HepG2 (cell line): ENCODE measurements around the gene BPHL. TPM values are rescaled to one million over a fixed set of nuclear protein-coding genes. Genes with fewer than 3 reads are reported as not detected.

Source experiments
- DNMT1 ChIP-seq: sonication (generic); formaldehyde crosslinking; IDR thresholded peaks from 2 replicates; pipeline ENCODE4 v1.5.1; 2020; ENCODE audit warnings: mild to moderate bottlenecking, missing genetic modification reagents
- EP300 ChIP-seq, 3 experiments: sonication (generic) in 1 of 3; formaldehyde crosslinking in 1 of 3; IDR thresholded peaks; 2 replicates each; pipeline versions ENCODE4 v1.5.1 to v1.6.1; 2011 to 2020; ENCODE audit warnings: low read depth in 2 of 3, low read length in 2 of 3, borderline replicate concordance in 1 of 3, improper control_type of control experiment in 1 of 3, mild to moderate bottlenecking in 1 of 3, missing genetic modification reagents in 1 of 3, moderate library complexity in 1 of 3
- FOXC1 ChIP-seq: sonication (generic); formaldehyde crosslinking; IDR thresholded peaks from 2 replicates; pipeline ENCODE4 v1.8.0; 2022; ENCODE audit warnings: mild to moderate bottlenecking, missing genetic modification reagents, borderline replicate concordance
- JUN ChIP-seq: sonication (generic); formaldehyde crosslinking; IDR thresholded peaks from 2 replicates; pipeline ENCODE4 v1.4.0; 2020; ENCODE audit warnings: mild to moderate bottlenecking, missing genetic modification reagents
- NFIC ChIP-seq: IDR thresholded peaks from 2 replicates; pipeline ENCODE4 v1.6.1; 2012; ENCODE audit warnings: mild to moderate bottlenecking, low read length, inconsistent platforms
- PHB2 ChIP-seq: fragments of 450-650 bp; IDR thresholded peaks from 2 replicates; pipeline ENCODE4 v1.6.1; 2018; ENCODE audit not compliant: partially characterized antibody
- PHF8 ChIP-seq: sonication (generic); formaldehyde crosslinking; IDR thresholded peaks from 2 replicates; pipeline ENCODE4 v1.5.0; 2020; ENCODE audit warnings: missing genetic modification reagents
- ZFP36L2 ChIP-seq: sonication (generic); formaldehyde crosslinking; IDR thresholded peaks from 2 replicates; pipeline ENCODE4 v1.4.0; 2020; ENCODE audit warnings: missing genetic modification reagents
- ZNF382 ChIP-seq: sonication (generic); formaldehyde crosslinking; IDR thresholded peaks from 2 replicates; pipeline ENCODE4 v1.5.0; 2020; ENCODE audit warnings: missing genetic modification reagents, mild to moderate bottlenecking, borderline replicate concordance
- ZNF619 ChIP-seq: sonication (generic); formaldehyde crosslinking; IDR thresholded peaks from 2 replicates; pipeline ENCODE4 v1.4.0; 2020; ENCODE audit warnings: mild to moderate bottlenecking, missing genetic modification reagents
- ZSCAN20 ChIP-seq: sonication (generic); formaldehyde crosslinking; IDR thresholded peaks from 2 replicates; pipeline ENCODE4 v1.4.0; 2020; ENCODE audit warnings: missing genetic modification reagents, mild to moderate bottlenecking, borderline replicate concordance
- ZSCAN29 ChIP-seq: sonication (generic); formaldehyde crosslinking; conservative IDR thresholded peaks from 2 replicates; pipeline ENCODE4 v1.4.0; 2020; ENCODE audit warnings: mild to moderate bottlenecking, missing genetic modification reagents
- polyA plus RNA-seq, 8 experiments: library from polyadenylated mRNA; depleted of rRNA in 3 of 8; stranded (reverse) in 7 of 8; unstranded in 1 of 8; fragments of >200 nt; fragmentation: Illumina TruSeq in 4 of 8; extraction: Trizol in 4 of 8; gene quantifications; 2 replicates each; pipeline versions ENCODE4 v1.2.1 to v1.2.3, GENCODE V29; 2011 to 2016; ENCODE audit warnings: low read depth in 4 of 8, missing spikeins in 1 of 8, mixed read lengths in 1 of 8; ENCODE audit not compliant: insufficient read depth in 1 of 8
- total RNA-seq, 5 experiments: library from RNA; depleted of rRNA; stranded (reverse); fragments of >200 nt; fragmentation: Illumina TruSeq; extraction: Trizol; gene quantifications; 2 replicates each; pipeline ENCODE4 v1.2.3, GENCODE V29; 2016; ENCODE audit warnings: low read depth in 1 of 5
- TF ChIP-seq, protein P1 (sequence below): IDR thresholded peaks from 2 replicates; pipeline ENCODE4 v1.6.1; 2016; ENCODE audit warnings: missing genetic modification reagents, missing compliant biosample characterization
- TF ChIP-seq, protein P2 (sequence below): sonication (generic); formaldehyde crosslinking; conservative IDR thresholded peaks from 2 replicates; pipeline ENCODE4 v1.4.0; 2020; ENCODE audit warnings: missing genetic modification reagents
- TF ChIP-seq, protein P3 (sequence below): sonication (generic); formaldehyde crosslinking; IDR thresholded peaks from 2 replicates; pipeline ENCODE4 v1.8.0; 2022; ENCODE audit warnings: mild to moderate bottlenecking, missing genetic modification reagents
- TF ChIP-seq, protein P4 (sequence below): sonication (generic); formaldehyde crosslinking; IDR thresholded peaks from 2 replicates; pipeline ENCODE4 v1.5.0; 2020; ENCODE audit warnings: missing genetic modification reagents
- TF ChIP-seq, protein P5 (sequence below), 2 experiments: sonication (generic) in 1 of 2; formaldehyde crosslinking in 1 of 2; IDR thresholded peaks; 2 replicates each; pipeline versions ENCODE4 v1.4.0 to v1.6.1; 2016 to 2020; ENCODE audit warnings: borderline replicate concordance in 1 of 2, low read depth in 1 of 2, mild to moderate bottlenecking in 1 of 2, missing genetic modification reagents in 1 of 2
- TF ChIP-seq, protein P6 (sequence below): sonication (generic); formaldehyde crosslinking; IDR thresholded peaks from 2 replicates; pipeline ENCODE4 v1.5.0; 2020; ENCODE audit warnings: missing genetic modification reagents

BPHL gene
- total and polyA plus RNA-seq, 2 of the 13 experiments (the other 11 are each of a cell fraction or from before 2014, with no cell fraction given) = 37.8 to 39.5 TPM

DNA sequence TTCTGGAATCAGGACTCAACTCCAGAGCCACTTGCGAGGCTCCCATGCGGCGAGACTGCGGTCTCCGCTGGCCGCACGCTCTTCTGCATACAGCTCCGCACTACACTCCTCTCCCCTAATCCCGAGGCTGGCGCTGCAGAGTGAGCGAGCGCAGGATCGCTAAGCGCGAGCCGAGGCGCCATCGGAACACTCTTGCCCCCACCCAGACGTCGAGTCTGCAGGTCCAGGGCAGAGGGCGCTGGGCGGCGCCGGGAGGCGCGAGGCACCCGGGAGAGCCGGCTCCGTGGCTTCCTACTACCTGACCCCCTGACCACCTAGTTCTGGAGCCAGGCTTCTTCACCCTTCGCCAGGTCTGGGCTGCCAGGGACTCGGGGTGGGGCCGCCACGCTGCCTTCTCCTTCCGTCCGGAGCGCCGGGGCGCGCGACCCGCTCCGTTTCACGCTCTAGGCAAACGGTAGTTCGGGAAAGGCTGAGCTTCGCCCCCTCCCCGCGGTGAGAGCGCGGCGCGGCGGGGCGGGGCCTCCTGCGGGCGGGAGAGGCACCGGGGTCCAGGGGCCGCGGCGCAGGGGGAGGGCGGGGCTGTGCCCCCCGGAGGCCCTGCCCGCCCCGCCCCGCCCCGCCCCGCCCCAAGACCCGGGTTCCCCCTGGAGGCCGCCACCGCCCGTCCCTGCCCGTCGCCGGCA is 44.2 kb downstream of the BPHL start (continued):
- TF ChIP-seq EP300 (IDR thresholded peaks at IDR 0.05; ENCODE audit: low read depth in 2 of 2, low read length in 2 of 2) (no peak; a peak in 1 of 4 replicates), EP300 (CRISPR knock-in tag; IDR thresholded peaks at IDR 0.05; ENCODE audit: borderline replicate concordance) (peak; percentile 57), PHF8 (CRISPR knock-in tag) (peak; percentile 83; the same call in 1 of the 2 replicates), ZNF619 (CRISPR knock-in tag) (0 out of 2 replicates have a peak, but pooled peaks have one; percentile 57), PHB2 (no peak), ZNF382 (no peak), JUN (0 out of 2 replicates have a peak, but pooled peaks have one; percentile 39), FOXC1 (CRISPR knock-in tag) (peak; percentile 87; the same call in 1 of the 2 replicates), NFIC (no peak), ZFP36L2 (CRISPR knock-in tag) (no peak), ZSCAN20 (CRISPR knock-in tag) (no peak; the same call in 1 of the 2 replicates), ZSCAN29 (CRISPR knock-in tag) (no peak; the same call in 1 of the 2 replicates), DNMT1 (CRISPR knock-in tag) (no peak)
- TF ChIP-seq, protein P1, sequence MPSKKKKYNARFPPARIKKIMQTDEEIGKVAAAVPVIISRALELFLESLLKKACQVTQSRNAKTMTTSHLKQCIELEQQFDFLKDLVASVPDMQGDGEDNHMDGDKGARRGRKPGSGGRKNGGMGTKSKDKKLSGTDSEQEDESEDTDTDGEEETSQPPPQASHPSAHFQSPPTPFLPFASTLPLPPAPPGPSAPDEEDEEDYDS (CRISPR knock-in tag) = peak; percentile 44; the same call in 1 of the 2 replicates
- TF ChIP-seq, protein P2, sequence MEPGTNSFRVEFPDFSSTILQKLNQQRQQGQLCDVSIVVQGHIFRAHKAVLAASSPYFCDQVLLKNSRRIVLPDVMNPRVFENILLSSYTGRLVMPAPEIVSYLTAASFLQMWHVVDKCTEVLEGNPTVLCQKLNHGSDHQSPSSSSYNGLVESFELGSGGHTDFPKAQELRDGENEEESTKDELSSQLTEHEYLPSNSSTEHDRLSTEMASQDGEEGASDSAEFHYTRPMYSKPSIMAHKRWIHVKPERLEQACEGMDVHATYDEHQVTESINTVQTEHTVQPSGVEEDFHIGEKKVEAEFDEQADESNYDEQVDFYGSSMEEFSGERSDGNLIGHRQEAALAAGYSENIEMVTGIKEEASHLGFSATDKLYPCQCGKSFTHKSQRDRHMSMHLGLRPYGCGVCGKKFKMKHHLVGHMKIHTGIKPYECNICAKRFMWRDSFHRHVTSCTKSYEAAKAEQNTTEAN (CRISPR knock-in tag) = peak; percentile 80
- TF ChIP-seq, protein P3, sequence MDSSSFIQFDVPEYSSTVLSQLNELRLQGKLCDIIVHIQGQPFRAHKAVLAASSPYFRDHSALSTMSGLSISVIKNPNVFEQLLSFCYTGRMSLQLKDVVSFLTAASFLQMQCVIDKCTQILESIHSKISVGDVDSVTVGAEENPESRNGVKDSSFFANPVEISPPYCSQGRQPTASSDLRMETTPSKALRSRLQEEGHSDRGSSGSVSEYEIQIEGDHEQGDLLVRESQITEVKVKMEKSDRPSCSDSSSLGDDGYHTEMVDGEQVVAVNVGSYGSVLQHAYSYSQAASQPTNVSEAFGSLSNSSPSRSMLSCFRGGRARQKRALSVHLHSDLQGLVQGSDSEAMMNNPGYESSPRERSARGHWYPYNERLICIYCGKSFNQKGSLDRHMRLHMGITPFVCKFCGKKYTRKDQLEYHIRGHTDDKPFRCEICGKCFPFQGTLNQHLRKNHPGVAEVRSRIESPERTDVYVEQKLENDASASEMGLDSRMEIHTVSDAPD = no peak
- TF ChIP-seq, protein P4, sequence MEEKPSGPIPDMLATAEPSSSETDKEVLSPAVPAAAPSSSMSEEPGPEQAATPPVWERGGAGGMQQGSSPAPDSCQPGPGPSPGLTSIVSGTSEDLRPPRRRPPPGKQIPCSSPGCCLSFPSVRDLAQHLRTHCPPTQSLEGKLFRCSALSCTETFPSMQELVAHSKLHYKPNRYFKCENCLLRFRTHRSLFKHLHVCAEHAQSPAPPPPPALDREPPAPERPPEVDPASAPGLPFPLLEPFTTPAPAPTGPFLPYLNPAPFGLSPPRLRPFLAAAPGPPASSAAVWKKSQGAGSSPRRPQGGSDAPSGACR (CRISPR knock-in tag) = no peak; the same call in none of the 2 replicates
- TF ChIP-seq, protein P5, sequence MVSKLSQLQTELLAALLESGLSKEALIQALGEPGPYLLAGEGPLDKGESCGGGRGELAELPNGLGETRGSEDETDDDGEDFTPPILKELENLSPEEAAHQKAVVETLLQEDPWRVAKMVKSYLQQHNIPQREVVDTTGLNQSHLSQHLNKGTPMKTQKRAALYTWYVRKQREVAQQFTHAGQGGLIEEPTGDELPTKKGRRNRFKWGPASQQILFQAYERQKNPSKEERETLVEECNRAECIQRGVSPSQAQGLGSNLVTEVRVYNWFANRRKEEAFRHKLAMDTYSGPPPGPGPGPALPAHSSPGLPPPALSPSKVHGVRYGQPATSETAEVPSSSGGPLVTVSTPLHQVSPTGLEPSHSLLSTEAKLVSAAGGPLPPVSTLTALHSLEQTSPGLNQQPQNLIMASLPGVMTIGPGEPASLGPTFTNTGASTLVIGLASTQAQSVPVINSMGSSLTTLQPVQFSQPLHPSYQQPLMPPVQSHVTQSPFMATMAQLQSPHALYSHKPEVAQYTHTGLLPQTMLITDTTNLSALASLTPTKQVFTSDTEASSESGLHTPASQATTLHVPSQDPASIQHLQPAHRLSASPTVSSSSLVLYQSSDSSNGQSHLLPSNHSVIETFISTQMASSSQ (IDR thresholded peaks at IDR 0.05; ENCODE audit: low read depth) = no peak
- TF ChIP-seq, protein P5 (CRISPR knock-in tag; IDR thresholded peaks at IDR 0.05; ENCODE audit: borderline replicate concordance) = peak; percentile 67
- TF ChIP-seq, protein P6, sequence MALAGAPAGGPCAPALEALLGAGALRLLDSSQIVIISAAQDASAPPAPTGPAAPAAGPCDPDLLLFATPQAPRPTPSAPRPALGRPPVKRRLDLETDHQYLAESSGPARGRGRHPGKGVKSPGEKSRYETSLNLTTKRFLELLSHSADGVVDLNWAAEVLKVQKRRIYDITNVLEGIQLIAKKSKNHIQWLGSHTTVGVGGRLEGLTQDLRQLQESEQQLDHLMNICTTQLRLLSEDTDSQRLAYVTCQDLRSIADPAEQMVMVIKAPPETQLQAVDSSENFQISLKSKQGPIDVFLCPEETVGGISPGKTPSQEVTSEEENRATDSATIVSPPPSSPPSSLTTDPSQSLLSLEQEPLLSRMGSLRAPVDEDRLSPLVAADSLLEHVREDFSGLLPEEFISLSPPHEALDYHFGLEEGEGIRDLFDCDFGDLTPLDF (CRISPR knock-in tag) = peak; percentile 74
